ENCODE results near the gene MAD1L1.

MAD1L1 gene

DNA sequence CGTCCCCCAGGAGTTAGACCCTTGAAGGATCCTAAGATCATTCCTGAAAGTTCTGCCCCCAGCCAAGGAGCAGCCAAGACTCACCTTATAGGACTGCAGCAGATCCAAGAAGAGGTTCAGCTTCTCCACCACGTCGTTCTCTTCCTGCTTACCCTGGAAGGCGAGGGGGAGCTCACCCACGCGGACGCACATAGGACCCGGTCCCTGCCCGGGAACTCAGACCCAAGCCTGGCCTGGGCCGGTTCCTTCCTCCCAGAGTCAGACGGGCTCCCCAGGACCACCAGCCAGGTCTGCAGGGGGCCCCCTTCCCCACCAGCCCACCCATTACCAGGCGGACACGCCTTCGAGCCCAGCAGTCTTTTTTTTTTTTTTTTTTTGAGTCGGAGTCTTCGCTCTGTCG, 24.9 kb upstream of the MAD1L1 start:
- no peak for DNase-seq

DNA sequence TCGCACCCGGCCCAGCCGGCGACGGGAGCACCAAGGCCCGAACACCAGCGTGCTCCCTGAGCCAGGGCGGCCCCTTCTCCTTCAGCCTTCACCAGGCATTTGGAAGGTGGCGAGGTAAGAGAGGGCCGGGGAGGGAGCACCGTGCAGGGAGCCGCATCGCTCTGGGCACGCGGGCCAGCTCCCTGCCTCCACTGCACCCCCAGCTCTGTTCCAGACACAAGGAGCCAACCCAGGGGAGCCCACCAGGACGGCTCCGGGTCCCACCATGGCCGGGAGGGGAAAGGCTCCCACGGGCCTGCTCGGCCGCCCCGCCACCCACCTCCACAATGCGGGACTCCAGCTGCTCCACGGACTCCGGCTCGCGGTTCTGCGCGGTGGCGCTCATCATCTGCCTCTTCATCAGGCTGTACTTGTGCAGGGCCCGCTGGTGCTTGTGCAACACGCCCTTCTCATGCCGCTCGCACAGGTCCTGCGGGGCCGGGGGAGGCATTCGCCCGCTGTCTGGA, 24.4 kb upstream of the MAD1L1 start:
- DNase-seq: no peak

DNA sequence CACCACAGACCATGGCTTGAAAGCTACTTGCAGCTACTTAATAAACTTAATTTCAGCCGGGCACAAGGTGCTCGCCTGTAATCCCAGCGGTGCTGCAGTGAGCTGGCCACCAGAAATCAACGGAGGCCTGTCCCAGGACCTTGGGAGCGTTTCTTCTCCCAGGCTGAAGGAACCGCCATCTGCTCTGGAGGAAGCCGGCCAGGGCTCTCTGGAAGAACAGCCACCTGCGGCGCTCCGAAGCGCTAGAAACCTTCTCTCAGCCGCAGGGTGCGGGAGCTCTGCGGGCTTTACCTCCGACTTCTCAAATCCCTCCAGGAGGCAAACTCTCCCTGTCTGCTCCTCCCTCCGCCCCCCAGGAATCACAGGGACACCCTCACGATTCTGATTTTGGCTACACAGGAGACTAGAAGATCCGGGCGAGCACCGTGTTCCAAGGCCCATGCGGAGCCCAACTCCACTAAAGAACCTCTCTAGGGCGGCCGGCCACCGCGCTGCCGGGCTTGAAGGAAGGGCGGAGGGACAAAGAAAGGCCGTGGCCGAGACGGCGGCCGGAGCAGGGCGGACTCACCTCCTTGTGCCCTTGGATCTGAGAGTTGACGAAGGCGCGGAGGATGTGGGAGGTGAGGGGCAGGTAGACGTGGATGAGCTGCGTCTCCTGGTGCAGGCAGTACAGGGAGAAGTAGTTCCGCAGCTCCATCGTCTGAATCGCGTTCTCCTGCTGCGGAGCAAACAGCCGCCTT, 23.7 kb upstream of the MAD1L1 start:
- no peak for DNase-seq

DNA sequence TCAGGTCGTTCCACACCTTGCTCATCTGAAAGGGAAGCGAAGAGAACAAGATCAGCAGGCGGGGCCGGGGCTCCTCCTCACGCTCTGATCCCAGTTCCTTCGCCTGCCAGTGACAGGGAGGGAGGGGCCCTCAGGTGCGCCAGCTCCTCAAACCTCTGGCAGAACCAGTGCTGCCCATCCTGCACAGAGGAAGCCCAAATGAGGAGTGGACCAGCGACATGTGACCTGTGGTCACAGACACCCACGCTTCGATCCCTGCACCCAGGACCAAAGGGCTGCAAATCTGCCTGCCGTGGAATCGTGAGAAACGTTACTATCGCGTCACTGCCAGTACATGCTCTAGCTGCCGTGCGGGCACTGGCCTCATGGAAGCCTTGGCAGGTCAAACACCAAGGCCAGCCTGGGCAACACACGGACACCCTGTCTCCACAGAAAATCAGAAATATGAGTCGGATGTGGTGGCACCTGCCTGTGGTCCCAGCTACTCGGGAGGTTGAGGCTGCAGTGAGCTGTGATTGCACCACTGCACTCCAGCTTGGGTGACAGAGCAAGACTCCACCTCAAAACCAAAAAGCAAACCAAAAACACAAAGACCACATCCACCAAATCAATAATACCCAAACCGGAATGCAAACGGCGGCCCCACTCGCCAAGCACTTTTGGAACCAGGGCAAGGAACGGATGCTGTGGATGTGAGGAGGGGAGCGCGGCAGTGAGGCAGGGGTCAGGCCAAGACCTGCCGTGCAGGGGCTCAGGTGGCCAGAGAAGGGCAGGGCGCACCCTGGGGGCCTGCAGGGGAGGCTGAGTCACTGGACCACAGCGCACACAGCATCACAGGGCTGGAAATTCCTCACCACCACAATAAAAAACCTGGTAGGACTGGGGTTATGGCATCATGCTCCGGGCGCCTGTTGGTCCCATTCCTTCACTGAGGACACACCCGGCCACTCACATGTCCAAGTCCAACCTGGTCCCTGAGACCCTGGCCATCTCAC, 22.7 kb upstream of the MAD1L1 start:
- DNase-seq: no peak

DNA sequence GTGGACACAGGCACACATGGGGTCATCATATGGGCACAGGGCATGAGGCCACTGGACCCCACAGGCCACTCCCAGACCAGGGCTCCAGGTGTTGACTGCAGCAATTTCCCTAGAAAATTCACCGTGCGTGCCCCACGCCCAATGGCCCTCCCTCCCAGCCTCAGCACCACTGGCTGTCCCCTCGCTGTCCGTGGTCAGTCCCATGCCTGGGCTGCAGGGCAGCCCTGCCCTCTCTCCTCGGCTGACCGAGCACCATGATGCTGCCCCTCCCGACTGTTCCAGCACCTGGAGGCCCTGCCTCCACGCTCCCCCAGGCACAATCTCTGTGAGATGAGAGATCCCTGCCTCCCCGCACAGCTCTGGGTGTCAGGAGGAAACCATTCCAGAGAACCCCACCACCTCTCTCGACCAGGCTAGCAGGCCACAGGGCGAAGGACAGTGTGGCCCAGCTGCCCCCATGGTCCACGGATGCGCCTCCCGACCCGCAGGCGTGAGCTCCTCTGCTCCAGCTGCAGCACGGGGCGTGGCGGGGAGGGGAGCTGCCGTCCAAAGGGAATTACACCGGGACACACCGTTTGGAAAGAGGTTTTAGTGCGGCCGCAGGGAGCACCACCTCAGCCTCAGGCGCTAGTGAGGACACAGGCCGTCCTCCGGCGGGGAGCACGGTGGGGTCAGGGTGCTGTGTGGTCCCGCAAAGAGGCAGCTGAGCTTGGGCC, 21.8 kb upstream of the MAD1L1 start:
- no peak for DNase-seq

DNA sequence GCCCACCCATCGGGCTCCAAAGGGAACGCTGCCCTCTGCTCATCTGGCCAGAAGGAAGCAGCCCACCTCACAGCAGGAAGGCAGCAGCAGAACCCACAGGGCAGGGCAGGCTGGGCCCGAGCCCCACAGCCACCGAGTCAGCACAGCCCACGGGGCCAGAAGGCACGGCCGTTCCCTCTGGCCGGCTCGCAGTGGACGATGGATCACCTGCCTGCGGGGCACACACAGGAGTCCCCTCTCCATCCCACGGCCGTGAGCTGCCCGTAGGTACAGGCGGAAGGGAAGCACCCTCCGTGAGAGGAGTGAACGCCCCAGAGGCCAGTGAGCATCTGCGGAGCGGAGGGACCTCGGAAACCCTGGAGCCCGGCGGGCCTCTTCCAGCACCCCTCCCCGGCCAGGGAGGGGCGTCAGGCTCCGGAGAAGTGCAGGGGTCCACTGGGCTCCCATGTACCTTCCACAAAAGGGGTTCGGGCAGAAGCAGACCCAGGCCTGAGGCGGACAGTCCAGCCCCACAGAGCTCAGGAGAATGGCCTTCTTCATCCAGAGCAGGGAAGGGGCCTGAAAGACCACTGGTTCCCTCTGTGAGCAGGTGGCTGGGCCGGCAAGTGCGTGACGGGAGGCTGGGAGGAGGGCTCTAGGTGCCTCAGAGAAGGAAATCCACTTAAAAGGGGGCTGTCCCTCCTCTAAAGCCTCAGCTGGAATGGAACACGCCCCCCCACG, 20.9 kb upstream of the MAD1L1 start:
- no peak for DNase-seq

DNA sequence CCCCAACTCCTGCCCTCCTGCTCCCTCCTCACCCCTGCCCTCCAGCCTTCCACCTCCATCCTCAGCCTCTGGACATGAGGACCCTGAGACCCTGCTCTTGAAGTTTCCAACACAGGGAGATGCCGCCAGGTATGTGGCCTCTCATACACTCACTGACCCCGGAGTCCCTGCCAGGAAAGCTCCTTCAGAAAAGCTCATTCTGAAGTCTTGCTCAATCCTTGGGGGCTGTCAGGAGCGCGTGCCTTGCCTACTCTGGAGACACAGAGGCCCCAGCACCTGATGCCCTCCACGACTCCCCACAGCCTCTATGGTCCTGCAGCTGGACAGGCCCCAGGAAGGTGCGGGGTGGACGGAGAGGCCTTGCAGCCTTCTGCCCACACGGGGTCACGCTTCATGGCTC, 20.3 kb upstream of the MAD1L1 start:
- DNase-seq: no peak

DNA sequence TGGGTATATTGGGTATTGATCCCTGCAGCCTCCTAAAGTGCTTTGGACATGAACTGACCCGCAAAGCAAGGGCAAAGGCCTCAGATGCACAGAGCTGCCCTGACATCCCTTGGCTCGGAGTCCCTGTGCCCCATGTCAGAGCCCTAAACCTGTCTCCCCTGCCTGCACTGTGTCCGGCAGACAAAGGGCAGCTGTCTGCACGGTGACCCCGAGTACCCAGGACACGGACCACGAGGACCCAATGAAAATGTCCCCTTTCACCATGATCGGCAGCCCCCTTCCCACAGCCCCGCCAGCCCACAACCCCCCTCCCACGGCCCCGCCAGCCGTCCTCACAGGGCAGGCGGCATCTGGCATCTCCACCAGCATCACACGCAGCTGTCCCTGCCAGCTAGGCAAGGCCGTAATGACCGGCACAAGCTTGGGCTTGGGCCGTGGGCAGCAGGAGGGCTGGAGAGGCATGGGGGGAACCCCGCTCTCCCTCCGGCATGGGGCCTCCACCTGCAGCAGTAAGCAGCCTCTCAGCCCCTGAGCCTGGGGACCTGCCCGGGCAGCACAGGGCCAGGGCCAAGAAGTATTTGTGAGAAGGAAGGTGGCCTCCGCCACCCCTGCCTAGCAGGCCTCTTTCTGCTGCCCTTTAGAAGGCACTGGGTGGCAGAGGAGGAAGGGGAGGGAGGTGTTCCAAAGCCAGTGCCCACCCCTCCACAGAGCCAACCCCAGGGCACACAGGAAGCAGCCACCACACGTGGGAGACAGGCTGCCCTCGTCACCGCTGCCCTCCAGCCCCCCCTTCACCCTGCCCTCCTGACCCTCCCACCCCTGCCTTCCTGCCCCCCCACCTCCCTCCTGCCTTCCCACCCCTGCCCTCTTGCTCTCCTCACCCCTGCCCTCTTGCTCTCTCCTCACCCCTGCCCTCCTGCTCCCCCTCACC, 19.4 kb upstream of the MAD1L1 start:
- no peak for DNase-seq

DNA sequence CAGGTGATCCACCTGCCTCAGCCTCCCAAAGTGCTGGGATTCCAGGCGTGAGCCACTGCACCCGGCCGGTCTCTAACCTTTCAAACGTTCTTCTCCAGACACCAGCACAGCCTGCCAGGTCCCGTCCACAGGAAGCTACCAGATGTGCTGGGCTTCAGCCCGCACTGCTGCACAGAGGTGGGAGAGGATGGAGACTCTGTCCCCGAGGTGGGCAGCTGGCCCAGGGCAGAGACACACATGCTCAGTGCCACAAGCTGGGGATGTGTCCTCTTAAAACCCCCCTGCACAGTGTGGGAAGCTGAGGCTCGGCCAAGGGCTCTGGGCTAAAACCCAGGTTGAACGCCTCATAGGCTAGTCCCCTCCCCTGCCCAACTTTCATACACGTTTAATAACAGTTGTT, 18.6 kb upstream of the MAD1L1 start:
- no peak for DNase-seq

DNA sequence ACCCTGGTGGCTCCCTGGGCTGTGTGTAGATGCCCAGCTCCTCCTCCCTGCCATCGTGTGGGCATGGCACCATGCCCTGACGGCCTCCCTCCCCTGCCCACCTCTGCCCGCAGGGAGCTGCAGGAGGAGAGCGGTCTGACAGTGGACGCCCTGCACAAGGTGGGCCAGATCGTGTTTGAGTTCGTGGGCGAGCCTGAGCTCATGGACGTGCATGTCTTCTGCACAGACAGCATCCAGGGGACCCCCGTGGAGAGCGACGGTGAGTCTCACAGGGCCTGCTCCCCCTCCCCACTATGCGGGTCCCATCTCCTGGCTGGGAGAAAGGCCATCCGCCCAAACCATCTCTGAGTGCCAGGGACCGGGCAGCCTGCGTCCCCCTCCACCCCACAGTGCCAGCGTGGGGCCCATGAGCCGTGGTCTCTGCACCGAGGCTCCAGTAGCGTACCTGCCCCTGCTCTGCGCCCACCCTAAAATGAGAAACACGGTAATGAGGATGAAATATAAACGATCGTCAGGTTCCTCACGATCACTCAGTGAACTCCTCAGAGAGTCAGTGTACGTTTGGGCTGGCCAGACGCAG, 17.1 kb upstream of the MAD1L1 start:
- DNase-seq: no peak

DNA sequence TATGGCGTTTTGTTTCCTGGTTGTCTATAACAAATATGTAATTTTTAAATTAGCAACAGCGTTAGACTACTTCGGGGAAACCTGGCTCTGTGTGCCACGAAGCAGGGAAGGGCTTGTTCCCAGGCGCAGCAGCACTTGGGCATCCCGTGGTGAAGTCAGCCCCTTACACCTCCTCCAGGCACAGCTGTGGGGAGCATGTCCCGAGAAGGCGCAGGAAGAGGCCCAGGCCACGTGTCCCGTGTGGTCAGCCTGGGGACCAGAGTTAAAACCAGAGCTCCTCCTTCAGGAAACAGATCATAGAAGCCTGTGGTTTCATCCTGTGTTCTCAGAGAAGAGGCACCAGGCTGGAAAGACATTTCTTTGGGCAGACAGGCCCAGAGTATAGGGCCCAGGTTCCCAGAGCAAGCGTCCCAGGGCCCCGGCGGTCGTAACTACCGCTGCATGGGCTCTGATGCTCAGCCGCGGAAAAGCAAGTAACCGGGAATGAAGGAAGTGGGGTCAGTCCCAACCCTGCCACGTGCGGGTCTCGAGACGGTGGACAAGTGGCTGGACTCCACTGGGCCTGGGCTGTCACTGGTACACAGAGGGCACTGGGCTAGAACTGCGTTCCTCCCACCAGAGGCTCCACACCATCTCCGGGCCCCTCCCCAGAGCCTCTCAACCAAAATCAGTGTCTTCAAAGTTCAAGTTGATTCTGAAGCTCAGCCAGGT, 16.4 kb upstream of the MAD1L1 start:
- peak; percentile 75 for DNase-seq

DNA sequence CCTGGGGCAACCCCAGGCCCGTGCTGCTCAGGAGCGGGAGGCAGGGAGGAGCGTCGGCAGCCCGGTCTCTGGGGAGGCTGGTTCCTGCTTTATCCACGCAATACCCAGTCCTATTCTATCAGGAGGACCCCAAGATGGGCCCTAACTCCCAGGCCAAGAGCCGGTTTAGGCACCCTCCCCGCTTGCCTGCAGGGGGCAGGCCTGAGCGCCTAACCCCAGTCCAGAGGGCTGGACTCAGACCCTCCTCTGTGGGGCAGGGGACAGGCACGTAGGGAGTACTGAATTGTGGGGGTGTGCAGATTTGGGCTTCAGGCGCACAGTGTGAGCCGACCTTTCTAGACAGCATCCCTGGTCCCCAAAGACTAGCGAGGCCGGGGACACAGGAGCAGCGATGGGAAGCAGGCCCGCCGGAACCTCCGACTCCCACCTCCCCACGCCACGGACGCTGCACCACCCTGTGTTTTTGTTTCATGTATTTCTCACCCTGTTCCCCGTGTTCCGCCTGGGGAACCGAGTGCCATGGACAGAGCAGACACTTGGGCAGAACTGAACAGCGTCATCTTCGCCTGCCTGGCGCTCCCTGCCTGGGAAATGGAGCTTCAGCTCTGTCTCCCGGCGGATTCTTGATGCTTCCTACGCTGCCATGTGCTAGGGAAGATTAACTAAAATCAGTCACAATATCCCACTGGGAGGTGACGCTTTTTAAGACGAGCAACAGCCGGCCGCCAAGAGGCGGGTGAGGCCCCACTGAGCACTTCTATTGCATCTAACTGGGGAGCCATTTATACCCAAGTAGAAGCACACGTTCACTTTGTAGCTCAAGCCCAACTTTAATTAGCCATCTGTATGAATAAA, 14.6 kb upstream of the MAD1L1 start:
- no peak for DNase-seq

DNA sequence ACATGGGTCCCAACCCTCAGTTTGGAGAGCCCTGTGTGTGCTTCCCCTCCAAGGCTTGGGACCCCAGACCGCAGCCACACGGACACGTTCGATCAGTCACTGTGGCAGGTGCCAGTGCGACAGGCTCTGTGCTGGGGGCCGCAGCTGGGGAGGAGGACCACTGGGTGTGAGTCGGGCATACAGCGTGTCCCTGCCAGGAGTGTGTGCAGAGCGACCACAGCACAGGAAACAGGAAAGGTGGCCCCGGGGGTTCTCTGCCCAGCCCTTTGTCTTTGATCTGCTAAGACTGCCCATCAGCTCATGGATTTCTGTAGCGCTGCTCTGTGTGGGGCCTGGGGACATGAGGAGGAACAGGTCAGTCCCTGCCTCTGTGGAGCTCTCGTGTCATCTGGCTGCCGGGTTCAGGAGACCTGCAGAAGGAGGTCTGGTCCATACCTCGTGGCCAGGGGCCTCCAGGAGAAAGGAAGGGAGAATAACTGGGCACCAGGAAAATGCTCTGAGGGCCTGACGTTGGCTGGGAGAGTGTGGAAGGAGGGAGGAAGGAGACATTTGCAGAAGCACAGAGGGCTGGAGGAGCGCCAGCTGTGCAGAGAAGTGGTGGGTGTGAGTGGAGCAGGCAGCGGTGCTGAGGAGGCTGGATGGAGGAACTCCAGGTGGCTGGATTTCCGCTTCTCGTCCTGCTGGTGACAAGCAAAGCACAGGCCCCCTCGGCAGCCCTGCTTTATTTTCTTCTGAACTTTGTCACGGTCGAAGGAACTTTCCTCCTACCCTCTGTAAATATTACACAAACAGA, 13.3 kb upstream of the MAD1L1 start:
- no peak for DNase-seq

DNA sequence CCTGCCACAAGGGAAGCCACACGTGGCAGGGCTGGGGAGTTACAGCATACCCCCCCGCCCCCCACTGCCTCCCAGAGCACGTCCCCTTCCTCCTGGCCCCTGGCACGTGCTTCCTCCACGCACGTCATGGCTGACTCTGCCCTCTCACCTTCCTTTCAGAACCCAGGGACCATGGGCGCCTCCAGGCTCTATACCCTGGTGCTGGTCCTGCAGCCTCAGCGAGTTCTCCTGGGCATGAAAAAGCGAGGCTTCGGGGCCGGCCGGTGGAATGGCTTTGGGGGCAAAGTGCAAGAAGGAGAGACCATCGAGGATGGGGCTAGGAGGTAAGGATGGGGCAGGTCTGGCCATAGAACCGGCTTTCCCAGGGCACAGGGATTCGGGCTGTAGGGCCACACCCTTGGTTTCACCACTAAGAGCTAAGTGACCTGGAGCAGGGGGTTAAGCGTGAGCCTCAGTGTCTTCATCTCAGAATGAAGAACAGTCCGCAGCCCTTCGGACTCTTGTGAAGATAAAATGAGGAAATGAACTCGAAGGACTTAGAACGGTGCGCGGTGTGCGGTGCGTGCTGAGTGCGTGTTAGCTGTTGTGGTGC, 11.8 kb upstream of the MAD1L1 start:
- no peak for DNase-seq

DNA sequence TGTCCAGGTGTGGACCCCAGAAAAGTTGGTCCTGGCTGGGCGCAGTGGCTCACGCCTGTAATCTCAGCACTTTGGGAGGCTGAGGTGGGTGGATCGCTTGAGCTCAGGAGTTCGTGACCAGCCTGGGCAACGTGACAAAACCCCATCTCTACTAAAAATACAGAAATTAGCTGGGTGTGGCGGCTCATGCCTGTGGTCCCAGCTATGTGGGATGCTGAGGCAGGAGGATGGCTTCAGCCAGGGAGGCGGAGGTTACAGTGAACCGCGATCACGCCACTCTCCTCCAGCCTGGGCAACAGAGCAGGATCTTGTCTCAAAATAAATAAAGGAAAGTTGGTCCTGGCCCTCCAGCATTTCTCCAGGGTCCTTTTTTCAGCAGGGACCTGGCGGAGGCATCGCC, 10.7 kb upstream of the MAD1L1 start:
- no peak for DNase-seq

DNA sequence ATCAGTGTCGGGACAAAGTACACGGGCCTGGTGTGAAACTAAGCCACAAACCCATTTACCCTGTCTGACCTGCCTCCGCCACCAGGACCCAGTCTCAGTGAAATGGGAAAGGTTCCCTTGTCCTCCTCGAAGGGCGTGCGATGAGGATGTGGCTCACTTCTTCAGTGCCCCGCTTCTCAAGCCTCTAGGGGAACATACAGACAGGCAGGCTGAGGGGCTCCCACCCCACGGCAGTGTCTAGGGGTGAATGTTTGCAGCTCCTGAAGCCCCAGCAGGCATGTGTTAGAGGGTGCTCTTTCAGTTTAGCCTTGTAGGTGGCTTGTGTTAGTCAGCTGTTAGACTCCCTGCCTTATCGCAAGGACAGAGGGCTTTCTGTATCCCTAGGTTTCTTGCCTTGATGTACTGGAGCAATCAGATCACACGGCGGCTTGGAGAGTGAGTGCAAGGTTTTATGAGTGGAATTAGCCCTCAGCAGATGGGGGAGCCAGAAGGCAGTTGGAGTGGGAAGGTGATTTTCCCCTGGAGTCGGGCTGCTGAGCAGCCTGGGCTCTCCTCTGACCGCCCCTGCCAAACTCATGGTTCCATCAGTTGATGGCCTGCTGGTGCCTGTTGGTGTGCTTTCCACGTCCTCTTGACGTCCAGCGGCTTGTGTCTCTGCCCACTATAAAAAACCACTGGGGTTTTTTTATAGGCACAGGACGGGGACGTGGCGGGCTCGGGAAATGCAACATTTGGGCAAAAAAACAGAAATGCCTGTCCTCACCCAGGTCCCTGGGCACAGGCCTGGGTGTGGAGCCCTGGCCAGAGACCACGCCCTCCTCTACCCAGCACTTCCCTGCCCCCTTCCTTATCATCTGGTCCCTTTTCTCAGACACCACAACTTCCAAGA, 10.0 kb upstream of the MAD1L1 start:
- no peak for DNase-seq
